BJ (cell line): Measurements from ENCODE around the gene COL9A3. TPM values are rescaled to one million over a fixed set of nuclear protein-coding genes. Genes with fewer than 3 reads are reported as not detected.

Experiments used
- CTCF ChIA-PET: fragments of 350-600 bp; formaldehyde crosslinking; extraction: SDS; loops from one replicate; lab custom pipeline; 2021; ENCODE audit warnings: antibody characterized with exemption, inconsistent platforms; lab: Yijun Ruan, JAX
- POLR2A ChIA-PET: fragments of 300-600 bp; sonication (Branson Sonifier 250); formaldehyde crosslinking; extraction: SDS; loops from one replicate; lab custom pipeline; 2021; ENCODE audit warnings: antibody characterized with exemption; lab: Charles Lee
- DNase-seq: peaks from one replicate; pipeline ENCODE4 v3.0.0-alpha.2; 2011; ENCODE audit warnings: low read depth
- H3K27me3 ChIP-seq: 2 replicates; pipeline ENCODE4 v1.6.0; 2011; ENCODE audit warnings: low read length; ENCODE audit not compliant: control insufficient read depth, insufficient read depth
- H3K36me3 ChIP-seq: 2 replicates; pipeline ENCODE4 v1.5.1; 2011; ENCODE audit warnings: low read length; ENCODE audit not compliant: control insufficient read depth, insufficient read depth
- H3K4me3 ChIP-seq: 2 replicates; pipeline ENCODE4 v1.5.1; 2011; ENCODE audit warnings: low read depth, mild to moderate bottlenecking, control low read depth, low read length
- CTCF ChIP-seq: IDR thresholded peaks from 2 replicates; pipeline ENCODE4 v1.5.1; 2011; ENCODE audit warnings: low read depth, mild to moderate bottlenecking, control low read depth, inconsistent platforms, low read length, moderate library complexity; ENCODE audit not compliant: insufficient read depth
- polyA minus RNA-seq: library from RNA; depleted of rRNA, polyadenylated mRNA; stranded (reverse); fragments of >200 nt; gene quantifications from 2 replicates; pipeline ENCODE4 v1.2.3, GENCODE V29; 2011; rRNA and poly(A)+ RNA removed
- polyA plus RNA-seq: library from polyadenylated mRNA; depleted of rRNA; stranded (reverse); fragments of >200 nt; gene quantifications from 2 replicates; pipeline ENCODE4 v1.2.3, GENCODE V29; 2011; rRNA removed

The COL9A3 gene
- 0.21 and 0.34 TPM in 2 replicates for polyA plus RNA-seq
- polyA minus RNA-seq: not detected in 2 replicates

- Histone ChIP-seq H3K27me3 (peaks cover 9% of the 10 kb centered on the region), H3K36me3 (peaks cover 7% of the 10 kb centered on the region), H3K4me3 (peak within 1 kb of the TSS; percentile 23)
- ChIA-PET POLR2A (no interaction called here), CTCF (interaction anchor here (4.4 kb wide), 1 partner anchor 9 kb away, joined by 27 read pairs; no protein-coding TSS in a partner anchor)
- TF ChIP-seq CTCF: no peak
- no peak for DNase-seq
Measured at GRCh38 chr20:62816884-62817873, at the start of gene COL9A3. Gene COL9A3 (plus strand): TSS chr20:62817050. CDS start chr20:62817065, 15 bp downstream.

- no peak for DNase-seq
- no peak for TF ChIP-seq CTCF
- no peak overlapping the region for H3K4me3 ChIP-seq
- no peaks in the 10 kb centered on the region for H3K36me3 ChIP-seq
- peaks cover 5% of the 10 kb centered on the region; the same call in 1 of the 2 replicates for H3K27me3 ChIP-seq
- ChIA-PET CTCF (interaction anchor here (1.0 kb wide), 1 partner anchor 23 kb away, joined by 6 read pairs; no protein-coding TSS in a partner anchor), POLR2A (no interaction called here)
Measured at GRCh38 chr20:62768234-62768546, 48.7 kb upstream of the COL9A3 start.

GRCh38 chr20:62768551-62769287 is 48.1 kb upstream of the COL9A3 start:
- no peak overlapping the region for H3K4me3 ChIP-seq
- peak; percentile 11 for DNase-seq
- no peak for TF ChIP-seq CTCF
- POLR2A ChIA-PET: no interaction called here
- CTCF ChIA-PET: interaction anchor here (1.0 kb wide), 1 partner anchor 23 kb away, joined by 6 read pairs; no protein-coding TSS in a partner anchor
- no peaks in the 10 kb centered on the region for H3K36me3 ChIP-seq
- peaks cover 6% of the 10 kb centered on the region for H3K27me3 ChIP-seq

GRCh38 chr20:62769346-62770071 is 47.3 kb upstream of the COL9A3 start:
- POLR2A ChIA-PET: no interaction called here
- no peak for TF ChIP-seq CTCF
- Histone ChIP-seq H3K4me3 (no peak overlapping the region), H3K36me3 (no peaks in the 10 kb centered on the region), H3K27me3 (peaks cover 8% of the 10 kb centered on the region)
- DNase-seq: no peak
- CTCF ChIA-PET: no interaction called here
